Panc1 (cell line): ENCODE results near the gene BLTP3B. TPM values are rescaled to one million over a fixed set of nuclear protein-coding genes. Genes with fewer than 3 reads are reported as not detected.

Experiments
- ATAC-seq: fragments of 200-7000 bp; cut with Tn5 transposase; 2 replicates; pipeline ENCODE4 v1.9.1; 2020; ENCODE audit warnings: mild to moderate bottlenecking, moderate library complexity
- BruUV-seq: library from RNA; stranded (reverse); fragments of 400-500 nt; replicated peaks from 2 replicates; lab custom pipeline; 2021; lab: Mats Ljungman, UMichigan
- CTCF ChIA-PET: fragments of 300-600 bp; sonication (Branson Sonifier 250); formaldehyde crosslinking; loops from one replicate; lab custom pipeline; 2022; ENCODE audit warnings: antibody characterized with exemption; lab: Charles Lee
- POLR2A ChIA-PET: fragments of 300-600 bp; sonication (Branson Sonifier 250); formaldehyde crosslinking; loops from one replicate; lab custom pipeline; 2022; ENCODE audit warnings: antibody characterized with exemption; lab: Charles Lee
- DNase-seq: peaks from one replicate; pipeline ENCODE4 v3.0.0-alpha.2; 2010; ENCODE audit warnings: low read depth, low spot score
- H3K27ac ChIP-seq: 2 replicates; pipeline ENCODE4 v1.5.1; 2011; ENCODE audit warnings: mild to moderate bottlenecking, low read length, inconsistent platforms
- H3K27me3 ChIP-seq: fragments of 200-500 bp; sonication (Bioruptor generic); 2 replicates; pipeline ENCODE4 v1.6.0; 2014; ENCODE audit warnings: low read length, inconsistent platforms; ENCODE audit not compliant: control insufficient read depth, insufficient read depth
- H3K36me3 ChIP-seq: fragments of 200-500 bp; sonication (Bioruptor generic); 2 replicates; pipeline ENCODE4 v1.5.1; 2014; ENCODE audit warnings: inconsistent platforms, mild to moderate bottlenecking, low read length, moderate library complexity; ENCODE audit not compliant: control insufficient read depth, insufficient read depth
- H3K4me1 ChIP-seq: 2 replicates; pipeline ENCODE4 v1.5.1; 2011; ENCODE audit warnings: inconsistent platforms, mild to moderate bottlenecking, low read length, moderate library complexity; ENCODE audit not compliant: control insufficient read depth, insufficient read depth
- H3K4me3 ChIP-seq, 2 experiments: 2 replicates each; pipeline ENCODE4 v1.5.1; 2011 to 2012; ENCODE audit warnings: low read depth in 2 of 2, low read length in 2 of 2, mild to moderate bottlenecking in 2 of 2, inconsistent platforms in 1 of 2, moderate library complexity in 1 of 2
- H3K9me3 ChIP-seq: fragments of 200-500 bp; sonication (Bioruptor generic); 2 replicates; pipeline ENCODE4 v1.5.1; 2014; ENCODE audit warnings: low read depth, mild to moderate bottlenecking, inconsistent platforms, low read length, moderate library complexity; ENCODE audit not compliant: control insufficient read depth, insufficient read depth
- CTCF ChIP-seq: fragments of 450-650 bp; IDR thresholded peaks from 2 replicates; pipeline ENCODE4 v1.5.1; 2017; ENCODE audit warnings: mild to moderate bottlenecking
- POLR2AphosphoS5 ChIP-seq: IDR thresholded peaks from 2 replicates; pipeline ENCODE4 v1.6.1; 2012; ENCODE audit warnings: mild to moderate bottlenecking, low read depth, low read length, moderate library complexity
- SIN3A ChIP-seq: IDR thresholded peaks from 2 replicates; pipeline ENCODE4 v1.6.1; 2012; ENCODE audit warnings: low read depth, mild to moderate bottlenecking, low read length, moderate library complexity, borderline replicate concordance; ENCODE audit not compliant: insufficient read depth
- TCF7L2 ChIP-seq: IDR thresholded peaks from 2 replicates; pipeline ENCODE4 v1.6.1; 2011; ENCODE audit warnings: mild to moderate bottlenecking, low read depth, low read length, inconsistent platforms
- in situ Hi-C: cut with HindIII; loops from 2 replicates; pipeline ENCODE4 v1.10.0; 2016; ENCODE audit warnings: low sequenced_read_pairs, low pct_unique_long_range_greater_than_20kb
- intact Hi-C: fragments of 100-400 bp; cut with micrococcal nuclease; formaldehyde crosslinking; loops from one replicate; pipeline ENCODE4 v1.10.0; 2022; ENCODE audit not compliant: unreplicated experiment
- total RNA-seq: library from RNA; stranded (reverse); gene quantifications from one replicate; pipeline ENCODE4 v1.2.1, GENCODE V29; 2021; ENCODE audit not compliant: unreplicated experiment
- TF ChIP-seq, protein P1 (sequence below), 2 experiments: IDR thresholded peaks; 2 replicates each; pipeline ENCODE4 v1.6.1; 2011 to 2012; ENCODE audit warnings: low read depth in 2 of 2, control low read depth in 1 of 2, low read length in 1 of 2, mild to moderate bottlenecking in 1 of 2, moderate library complexity in 1 of 2; ENCODE audit not compliant: insufficient read depth in 1 of 2

The BLTP3B gene
- total RNA-seq, 1 experiment from 2014 or later: 32.2 TPM

- ChIA-PET CTCF (no interaction called here), POLR2A (no interaction called here)
- H3K4me3 ChIP-seq: no peak overlapping the region
- DNase-seq (no peak), ATAC-seq (no peak)
- intact Hi-C loops (no loop called here), in situ Hi-C loops (no loop called here)
- no peaks in the 10 kb centered on the region for H3K4me1 ChIP-seq
- no peaks in the 10 kb centered on the region for H3K9me3 ChIP-seq
- BruUV-seq: no TSS peak
- no peaks in the 10 kb centered on the region for H3K27me3 ChIP-seq
- H3K27ac ChIP-seq: no peak overlapping the region
- TF ChIP-seq CTCF: no peak
- no peak for TF ChIP-seq POLR2AphosphoS5
- TF ChIP-seq, protein P1, sequence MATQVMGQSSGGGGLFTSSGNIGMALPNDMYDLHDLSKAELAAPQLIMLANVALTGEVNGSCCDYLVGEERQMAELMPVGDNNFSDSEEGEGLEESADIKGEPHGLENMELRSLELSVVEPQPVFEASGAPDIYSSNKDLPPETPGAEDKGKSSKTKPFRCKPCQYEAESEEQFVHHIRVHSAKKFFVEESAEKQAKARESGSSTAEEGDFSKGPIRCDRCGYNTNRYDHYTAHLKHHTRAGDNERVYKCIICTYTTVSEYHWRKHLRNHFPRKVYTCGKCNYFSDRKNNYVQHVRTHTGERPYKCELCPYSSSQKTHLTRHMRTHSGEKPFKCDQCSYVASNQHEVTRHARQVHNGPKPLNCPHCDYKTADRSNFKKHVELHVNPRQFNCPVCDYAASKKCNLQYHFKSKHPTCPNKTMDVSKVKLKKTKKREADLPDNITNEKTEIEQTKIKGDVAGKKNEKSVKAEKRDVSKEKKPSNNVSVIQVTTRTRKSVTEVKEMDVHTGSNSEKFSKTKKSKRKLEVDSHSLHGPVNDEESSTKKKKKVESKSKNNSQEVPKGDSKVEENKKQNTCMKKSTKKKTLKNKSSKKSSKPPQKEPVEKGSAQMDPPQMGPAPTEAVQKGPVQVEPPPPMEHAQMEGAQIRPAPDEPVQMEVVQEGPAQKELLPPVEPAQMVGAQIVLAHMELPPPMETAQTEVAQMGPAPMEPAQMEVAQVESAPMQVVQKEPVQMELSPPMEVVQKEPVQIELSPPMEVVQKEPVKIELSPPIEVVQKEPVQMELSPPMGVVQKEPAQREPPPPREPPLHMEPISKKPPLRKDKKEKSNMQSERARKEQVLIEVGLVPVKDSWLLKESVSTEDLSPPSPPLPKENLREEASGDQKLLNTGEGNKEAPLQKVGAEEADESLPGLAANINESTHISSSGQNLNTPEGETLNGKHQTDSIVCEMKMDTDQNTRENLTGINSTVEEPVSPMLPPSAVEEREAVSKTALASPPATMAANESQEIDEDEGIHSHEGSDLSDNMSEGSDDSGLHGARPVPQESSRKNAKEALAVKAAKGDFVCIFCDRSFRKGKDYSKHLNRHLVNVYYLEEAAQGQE (IDR thresholded peaks at IDR 0.05; ENCODE audit: insufficient read depth in 1 of 2, low read depth in 2 of 2, low read length in 1 of 2): no peak
- TF ChIP-seq SIN3A: no peak
- TF ChIP-seq TCF7L2: no peak
- no peaks in the 10 kb centered on the region for H3K36me3 ChIP-seq
These were observed 31.8 kb upstream of the BLTP3B start for GRCh38 chr12:100174495-100174894.

DNA sequence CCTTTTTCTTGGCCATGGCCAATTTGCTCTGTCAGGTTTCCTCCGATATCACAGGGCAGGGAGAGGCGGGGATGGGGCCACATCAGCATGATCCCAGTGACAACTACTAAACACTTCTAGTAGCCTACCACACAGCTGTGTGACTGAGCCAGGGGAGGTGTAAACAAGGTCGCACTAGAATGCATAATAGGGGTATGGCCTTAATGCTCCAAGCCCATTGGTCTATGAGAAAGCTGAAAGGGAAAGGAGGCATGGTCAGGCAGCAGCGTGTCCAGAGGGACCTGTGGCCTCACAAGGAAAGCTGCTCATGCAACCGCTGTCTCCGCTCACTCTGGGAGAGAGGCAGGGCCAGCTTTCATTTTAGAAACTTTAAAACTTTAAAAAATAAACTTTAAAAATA is 30.4 kb upstream of the BLTP3B start:
- no TSS peak for BruUV-seq
- intact Hi-C loops (no loop called here), in situ Hi-C loops (no loop called here)
- Histone ChIP-seq H3K27ac (no peak overlapping the region), H3K36me3 (no peaks in the 10 kb centered on the region), H3K27me3 (no peaks in the 10 kb centered on the region), H3K4me3 (no peak overlapping the region), H3K9me3 (no peaks in the 10 kb centered on the region), H3K4me1 (no peaks in the 10 kb centered on the region)
- TF ChIP-seq, protein P1 (IDR thresholded peaks at IDR 0.05; ENCODE audit: insufficient read depth in 1 of 2, low read depth in 2 of 2, low read length in 1 of 2): no peak
- TF ChIP-seq CTCF (no peak), POLR2AphosphoS5 (no peak), TCF7L2 (no peak), SIN3A (no peak)
- DNase-seq: no peak
- POLR2A ChIA-PET: no interaction called here
- ATAC-seq: no peak
- CTCF ChIA-PET: no interaction called here
